WI38 (cell line): ENCODE data around the gene SLC25A6.
"Not testable (repeated sequence)": the region's sequence is repeated elsewhere in the genome, so short reads cannot be mapped to it uniquely, and the experiment has no call there.

Experiments
- H3K4me3 ChIP-seq: 2 replicates; pipeline ENCODE4 v1.5.1; 2011; ENCODE audit warnings: low read depth, mild to moderate bottlenecking, control low read depth, low read length
- CTCF ChIP-seq: IDR thresholded peaks from 2 replicates; pipeline ENCODE4 v1.5.1; 2012; ENCODE audit warnings: low read depth, mild to moderate bottlenecking, control low read depth, low read length

The SLC25A6 gene

GRCh38 chrX:1368385-1368698 is 23.6 kb downstream of the SLC25A6 start:
- no peak overlapping the region for H3K4me3 ChIP-seq
- no peak for TF ChIP-seq CTCF

GRCh38 chrX:1366363-1366762 is 25.6 kb downstream of the SLC25A6 start:
- H3K4me3 ChIP-seq = not testable (repeated sequence)

- no peak for TF ChIP-seq CTCF
- no peak overlapping the region for H3K4me3 ChIP-seq
Measured at GRCh38 chrX:1361910-1362309, 30.0 kb downstream of the SLC25A6 start.

GRCh38 chrX:1361275-1361674 is 30.6 kb downstream of the SLC25A6 start:
- no peak for TF ChIP-seq CTCF
- H3K4me3 ChIP-seq = no peak overlapping the region

DNA sequence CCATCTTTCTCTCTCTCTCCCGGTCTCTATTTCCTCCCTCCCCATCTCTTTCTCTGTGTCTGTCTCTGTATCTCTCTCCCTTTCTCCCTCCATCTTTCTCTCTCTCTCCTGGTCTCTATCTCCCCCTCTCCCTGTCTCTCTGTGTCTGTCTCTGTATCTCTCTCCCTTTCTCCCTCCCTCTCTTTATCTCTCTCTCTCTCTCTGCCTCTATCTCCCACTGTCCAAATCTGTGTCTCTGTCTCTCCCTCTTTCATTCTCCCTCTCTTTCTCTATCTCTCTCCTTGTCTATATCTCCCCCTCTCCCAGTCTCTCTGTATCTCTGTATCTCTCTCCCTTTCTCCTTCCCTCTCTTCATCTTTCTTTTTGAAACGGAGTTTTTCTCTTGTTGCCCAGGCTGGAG is 31.7 kb downstream of the SLC25A6 start:
- TF ChIP-seq CTCF = no peak
- H3K4me3 ChIP-seq = no peak overlapping the region

GRCh38 chrX:1359477-1359873 is 32.4 kb downstream of the SLC25A6 start:
- no peak overlapping the region for H3K4me3 ChIP-seq
- no peak for TF ChIP-seq CTCF

- no peak for TF ChIP-seq CTCF
- no peak overlapping the region for H3K4me3 ChIP-seq
Measured at GRCh38 chrX:1358793-1359476, 33.0 kb downstream of the SLC25A6 start.

DNA sequence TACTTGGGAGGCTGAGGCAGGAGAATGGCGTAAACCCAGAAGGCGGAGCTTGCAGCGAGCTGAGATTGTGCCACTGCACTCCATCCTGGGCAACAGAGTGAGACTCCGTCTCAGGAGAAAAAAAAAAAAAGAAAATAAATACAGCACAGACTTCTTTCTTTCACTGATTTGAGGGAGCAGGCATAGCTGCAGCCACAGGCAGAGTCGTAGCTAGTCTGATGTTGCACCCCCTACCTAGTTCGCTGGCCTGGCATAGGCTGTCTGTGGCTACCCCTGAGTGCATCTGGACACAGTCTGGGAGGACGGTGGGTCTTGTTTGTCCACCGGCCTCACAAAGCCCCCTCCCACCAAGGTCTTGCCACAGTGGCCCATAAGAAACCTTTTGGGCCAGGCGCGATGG is 33.9 kb downstream of the SLC25A6 start:
- TF ChIP-seq CTCF = no peak
- H3K4me3 ChIP-seq = no peak overlapping the region
